Activated CD8-positive, alpha-beta memory T cell treated with anti-CD3 and anti-CD28 coated beads for 36 hours (primary cell): ENCODE measurements around the gene ACP7. TPM values are rescaled to one million over a fixed set of nuclear protein-coding genes. Genes with fewer than 3 reads are reported as not detected.
"Not testable (repeated sequence)": the region's sequence is repeated elsewhere in the genome, so short reads cannot be mapped to it uniquely, and the experiment has no call there.

Experiments used
- CTCF ChIA-PET: fragments of 350-600 bp; sonication (Branson Sonifier 250); formaldehyde crosslinking; loops from one replicate; lab custom pipeline; 2021; ENCODE audit warnings: antibody characterized with exemption; lab: Charles Lee
- POLR2A ChIA-PET: fragments of 350-600 bp; sonication (Branson Sonifier 250); formaldehyde crosslinking; loops from one replicate; lab custom pipeline; 2021; ENCODE audit warnings: antibody characterized with exemption; lab: Charles Lee
- total RNA-seq, 2 experiments: library from RNA; stranded (reverse); gene quantifications; one replicate each; pipeline ENCODE4 v1.2.3, GENCODE V29; 2021

The ACP7 gene
- total RNA-seq, result not detected

DNA sequence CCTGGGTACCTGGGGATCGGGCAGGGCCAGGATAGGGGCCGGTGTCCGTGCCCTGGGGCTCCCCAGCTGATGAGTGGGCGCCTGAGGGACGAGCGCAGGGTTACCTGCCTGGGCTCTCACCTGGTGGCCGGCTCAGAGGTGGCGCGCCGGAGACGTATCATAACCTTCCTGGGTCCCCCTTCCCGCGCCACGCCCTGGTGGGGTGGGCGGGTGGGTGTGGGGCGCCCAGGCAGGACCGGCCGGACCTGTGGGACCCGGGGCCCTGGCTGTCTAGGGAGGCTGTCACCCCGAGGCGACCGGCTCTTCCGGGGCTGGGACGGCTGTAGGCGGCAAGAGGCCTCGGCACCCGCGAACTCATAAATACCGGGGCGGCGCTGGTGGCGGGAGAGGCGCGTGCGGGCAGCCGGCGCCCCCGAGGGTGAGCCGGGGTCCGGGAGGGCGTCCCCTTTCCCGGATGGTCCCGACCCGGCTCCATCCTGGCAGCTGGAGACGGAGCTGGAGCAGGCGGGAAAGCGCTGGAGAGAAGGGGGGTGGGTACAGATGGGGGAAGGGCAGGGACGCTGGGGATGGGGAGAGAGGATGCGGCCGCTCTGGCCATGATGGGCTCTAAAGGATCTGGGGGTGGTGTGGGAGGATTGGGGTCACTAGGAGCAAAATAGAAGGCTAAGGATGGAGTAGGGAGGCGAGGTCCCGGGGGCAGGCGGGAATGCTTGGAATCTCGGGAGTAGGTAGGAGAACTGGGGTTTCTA is at the start of gene ACP7:
ACP7 (plus strand) TSS at position 386 of the 749 bp plus-strand sequence. CDS start 902 bp downstream, outside the sequence.
- POLR2A ChIA-PET, result no interaction called here
- CTCF ChIA-PET, result no interaction called here

DNA sequence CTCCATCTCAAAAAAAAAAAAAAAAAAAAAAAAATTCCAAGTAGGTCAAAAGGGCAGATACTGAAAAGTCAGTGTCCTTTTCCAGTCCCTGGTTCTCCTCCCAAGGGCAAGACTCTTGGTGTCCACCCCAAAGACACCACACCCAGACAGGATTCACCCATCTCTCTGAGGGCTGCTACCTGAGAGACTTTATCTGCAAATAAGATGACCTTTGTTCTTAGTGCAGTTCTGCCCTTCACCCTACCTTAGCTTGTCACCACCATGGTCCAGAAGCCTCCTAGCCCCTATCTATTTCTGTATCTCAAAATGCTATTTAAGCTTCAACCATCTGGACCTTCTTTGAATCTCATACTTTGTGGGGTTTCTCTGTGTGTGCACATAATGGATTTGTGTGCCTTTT is 47.6 kb upstream of the ACP7 start:
- POLR2A ChIA-PET, result no interaction called here
- CTCF ChIA-PET, result no interaction called here

DNA sequence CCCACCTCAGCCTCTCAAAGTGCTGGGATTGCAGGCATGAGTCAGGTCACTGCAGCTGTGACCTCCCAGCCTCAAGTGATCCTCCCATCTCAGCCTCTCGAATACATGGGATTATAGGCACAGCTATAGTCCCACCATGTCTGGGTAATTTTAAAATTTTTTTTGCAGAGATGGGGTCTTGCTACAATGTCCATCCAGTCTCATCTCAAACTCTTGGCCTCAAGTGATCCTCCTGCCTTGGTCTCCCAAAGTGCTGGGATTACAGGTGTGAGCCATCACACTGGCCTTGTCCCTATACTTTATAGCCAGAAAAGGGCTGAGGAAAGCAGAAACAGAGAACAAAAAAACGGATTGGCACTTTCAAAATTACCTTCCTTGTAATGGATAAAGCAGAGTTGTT is 47.0 kb upstream of the ACP7 start:
- ChIA-PET CTCF (interaction anchor here (1.1 kb wide), 1 partner anchor 68 kb away, joined by 3 read pairs; no protein-coding TSS in a partner anchor), POLR2A (no interaction called here)

GRCh38 chr19:39038098-39038497 is 46.1 kb upstream of the ACP7 start:
- CTCF ChIA-PET, result interaction anchor here (0.6 to 1.1 kb wide), 2 partner anchors 33 to 67 kb away, joined by 3 read pairs; no protein-coding TSS in a partner anchor

DNA sequence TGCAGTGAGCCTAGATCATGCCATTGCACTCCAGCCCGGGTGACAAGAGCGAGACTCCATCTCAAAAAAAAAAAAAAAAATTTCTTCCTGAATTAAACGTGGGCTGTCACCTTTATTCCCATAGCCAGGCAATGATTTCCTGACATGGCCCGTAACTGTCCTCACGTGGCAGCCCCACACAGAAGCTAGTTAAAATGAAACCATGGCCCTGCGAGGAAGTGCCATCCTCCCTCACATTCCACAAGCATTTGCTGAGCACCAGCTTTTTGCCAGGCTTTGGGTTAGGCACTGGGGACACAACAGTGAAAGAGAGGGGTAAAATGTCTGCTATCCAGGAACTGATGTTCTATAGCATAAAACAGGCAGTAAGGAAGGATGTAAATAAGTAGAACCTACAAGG is 38.7 kb upstream of the ACP7 start:
- POLR2A ChIA-PET, result no interaction called here
- CTCF ChIA-PET, result no interaction called here

More at GRCh38 chr19:39038098-39038497, 46.1 kb upstream of the ACP7 start:
- POLR2A ChIA-PET, result no interaction called here

- ChIA-PET CTCF (interaction anchor here (0.6 kb wide), 1 partner anchor 703 kb away, joined by 6 read pairs; no protein-coding TSS in a partner anchor), POLR2A (no interaction called here)
Observed at GRCh38 chr19:39046037-39046821, 37.9 kb upstream of the ACP7 start.

- ChIA-PET CTCF (interaction anchor here (0.6 kb wide), 1 partner anchor 702 kb away, joined by 6 read pairs; no protein-coding TSS in a partner anchor), POLR2A (no interaction called here)
Observed at GRCh38 chr19:39047073-39047472, 37.1 kb upstream of the ACP7 start.

- CTCF ChIA-PET, result interaction anchor here (0.6 to 2.2 kb wide), 12 partner anchors 13 to 927 kb away, joined by 3 to 8 read pairs (median 3); partner anchors contain the start of gene FBXO27
- POLR2A ChIA-PET, result no interaction called here
Observed at GRCh38 chr19:39052243-39052746, 31.9 kb upstream of the ACP7 start.

- POLR2A ChIA-PET, result no interaction called here
- CTCF ChIA-PET, result interaction anchor here (0.7 to 2.2 kb wide), 9 partner anchors 13 to 91 kb away, joined by 3 to 8 read pairs (median 3); partner anchors contain the start of gene FBXO27
Observed at GRCh38 chr19:39052846-39053245, 31.3 kb upstream of the ACP7 start.

DNA sequence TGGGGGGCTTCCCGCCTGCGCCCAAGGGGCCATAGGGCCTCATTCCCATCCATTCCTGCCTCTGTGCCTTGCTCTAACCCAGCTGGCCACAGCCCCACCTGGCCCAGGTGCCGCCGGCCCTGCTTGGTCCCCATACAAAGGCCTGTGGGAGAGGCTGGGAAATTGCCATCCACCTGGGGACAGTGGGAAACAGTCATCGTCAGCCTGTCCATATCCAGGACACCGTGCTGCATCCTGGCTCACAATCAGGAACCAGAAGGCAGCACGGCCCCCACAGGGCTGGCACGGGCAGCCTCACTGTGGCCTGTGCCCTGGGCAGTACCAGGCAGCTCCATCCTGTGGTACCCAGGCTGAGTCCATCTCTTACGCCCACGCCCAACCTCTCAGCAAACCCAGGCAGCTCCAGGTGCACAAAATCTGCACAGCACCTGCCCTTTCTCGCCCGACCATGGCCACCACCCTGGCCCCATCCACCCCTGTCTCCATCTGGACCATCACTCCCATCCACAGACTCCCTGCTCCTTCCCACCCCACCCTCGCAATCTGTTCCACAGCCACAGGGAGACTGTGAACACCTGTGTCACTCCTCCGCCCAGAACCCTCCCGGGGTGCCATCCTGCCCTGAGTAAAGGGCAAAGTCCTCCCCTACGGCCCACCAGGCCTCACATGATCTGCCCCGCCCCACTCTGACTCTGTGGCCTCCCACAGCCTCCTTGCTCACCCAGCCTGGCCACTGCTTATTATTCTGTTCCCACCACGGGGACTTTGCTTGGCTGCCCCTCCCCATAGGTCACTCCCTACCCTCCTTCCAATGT is 30.7 kb upstream of the ACP7 start:
- CTCF ChIA-PET, result interaction anchor here (0.6 kb wide), 1 partner anchor 1070 kb away, joined by 3 read pairs; no protein-coding TSS in a partner anchor
- POLR2A ChIA-PET, result no interaction called here

DNA sequence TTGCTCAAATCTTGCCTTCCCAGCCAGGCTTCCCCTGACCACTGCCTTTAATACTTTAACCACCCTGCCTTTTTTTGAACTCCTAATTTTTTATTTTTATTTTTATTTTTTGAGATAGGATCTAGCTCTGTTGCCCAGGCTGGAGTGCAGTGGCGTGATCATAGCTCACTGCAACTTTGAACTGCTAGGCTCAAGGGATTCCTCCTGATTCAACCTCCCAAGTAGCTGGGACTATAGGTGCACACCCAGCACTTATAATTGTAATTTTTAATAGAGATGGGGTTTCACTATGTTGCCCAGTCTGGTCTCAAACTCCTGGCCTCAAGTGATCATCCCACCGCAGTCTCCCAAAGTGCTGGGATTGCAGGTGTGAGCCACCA is 30.1 kb upstream of the ACP7 start:
- ChIA-PET CTCF (interaction anchor here (0.6 kb wide), 1 partner anchor 1071 kb away, joined by 3 read pairs; no protein-coding TSS in a partner anchor), POLR2A (no interaction called here)

DNA sequence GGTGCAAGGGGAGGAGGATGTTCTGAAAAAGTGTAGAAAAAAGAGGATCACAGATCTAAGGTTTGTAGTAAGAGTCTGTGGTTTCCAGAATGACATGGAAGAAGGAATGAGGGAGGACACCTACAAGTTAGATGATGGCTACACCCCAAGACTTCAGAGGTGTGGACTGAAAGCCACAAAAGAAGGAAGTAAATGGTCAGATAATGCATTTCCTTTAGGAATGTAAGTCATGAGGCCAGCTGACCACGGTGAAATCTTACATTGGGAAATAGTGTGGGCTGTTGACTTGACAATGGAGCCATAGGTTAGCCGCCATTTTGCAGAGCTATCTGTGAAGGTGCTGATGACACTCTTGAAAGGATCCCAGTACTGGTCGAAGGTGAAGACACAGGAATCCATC is 26.6 kb upstream of the ACP7 start:
- ChIA-PET POLR2A (no interaction called here), CTCF (interaction anchor here (0.7 kb wide), 1 partner anchor 203 kb away, joined by 3 read pairs; no protein-coding TSS in a partner anchor)

- ChIA-PET CTCF (no interaction called here), POLR2A (no interaction called here)
Observed at GRCh38 chr19:39059302-39059701, 24.9 kb upstream of the ACP7 start.

- ChIA-PET CTCF (no interaction called here), POLR2A (no interaction called here)
Observed at GRCh38 chr19:39060171-39060570, 24.0 kb upstream of the ACP7 start.

GRCh38 chr19:39064405-39064804 is 19.8 kb upstream of the ACP7 start:
- CTCF ChIA-PET, result no interaction called here

DNA sequence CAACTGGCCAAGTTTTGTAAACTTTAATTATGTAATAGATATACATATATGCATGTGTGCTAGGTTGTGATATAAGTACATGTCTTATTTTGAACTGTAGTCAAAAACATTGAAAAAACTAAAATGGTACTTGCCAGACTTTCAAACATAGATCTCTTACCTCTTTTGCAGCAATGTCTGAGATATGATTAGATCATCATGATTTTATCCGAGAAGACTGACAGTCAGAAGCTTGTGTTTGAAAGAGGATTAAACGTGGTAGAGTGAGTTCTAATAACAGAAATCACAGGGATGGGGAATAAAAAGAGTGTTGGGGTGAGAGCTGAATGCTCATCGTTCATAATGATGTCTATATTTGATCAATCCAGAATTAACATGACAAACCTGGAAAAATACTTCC is 18.2 kb upstream of the ACP7 start:
- CTCF ChIA-PET, result no interaction called here
- POLR2A ChIA-PET, result no interaction called here

More at GRCh38 chr19:39064405-39064804, 19.8 kb upstream of the ACP7 start:
- POLR2A ChIA-PET, result no interaction called here

DNA sequence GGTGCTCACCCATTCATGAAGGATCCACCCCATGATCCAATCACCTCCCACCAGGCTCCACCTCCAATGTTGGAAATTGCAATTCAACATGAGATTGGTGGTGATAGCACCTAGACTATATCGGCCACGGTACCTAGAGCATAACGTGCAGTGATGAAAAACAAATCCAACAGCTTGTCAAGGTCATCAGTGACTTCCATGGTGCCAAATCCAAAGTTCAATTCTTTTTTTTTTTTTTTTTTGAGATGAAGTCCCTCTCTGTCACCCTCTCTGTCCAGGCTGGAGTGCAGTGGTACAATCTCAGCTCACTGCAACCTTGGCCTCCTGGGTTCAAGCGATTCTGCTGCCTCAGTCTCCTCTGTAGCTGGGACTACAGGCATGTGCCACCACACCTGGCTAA is 17.1 kb upstream of the ACP7 start:
- ChIA-PET CTCF (interaction anchor here (0.6 kb wide), 1 partner anchor 150 kb away, joined by 3 read pairs; no protein-coding TSS in a partner anchor), POLR2A (no interaction called here)

DNA sequence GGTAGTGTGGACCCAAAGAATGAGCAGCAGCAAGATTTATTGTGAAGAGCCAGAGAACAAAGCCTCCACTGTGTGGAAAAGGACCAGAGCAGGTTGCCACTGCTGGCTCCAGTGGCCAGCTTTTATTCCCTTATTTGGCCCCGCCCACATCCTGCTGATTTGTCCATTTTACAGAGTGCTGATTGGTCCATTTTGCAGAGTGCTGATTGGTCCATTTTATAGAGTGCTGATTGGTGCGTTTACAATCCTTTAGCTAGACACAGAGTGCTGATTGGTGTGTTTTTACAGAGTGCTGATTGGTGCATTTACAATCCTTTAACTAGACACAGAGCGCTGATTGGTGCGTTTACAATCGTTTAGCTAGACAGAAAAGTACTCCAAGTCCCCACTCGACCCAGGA is 15.9 kb upstream of the ACP7 start:
- POLR2A ChIA-PET, CTCF ChIA-PET: not testable (repeated sequence)

- ChIA-PET CTCF (no interaction called here), POLR2A (no interaction called here)
Observed at GRCh38 chr19:39070888-39071287, 13.3 kb upstream of the ACP7 start.
